Measurements from ENCODE around the gene MCIDAS.

DNA sequence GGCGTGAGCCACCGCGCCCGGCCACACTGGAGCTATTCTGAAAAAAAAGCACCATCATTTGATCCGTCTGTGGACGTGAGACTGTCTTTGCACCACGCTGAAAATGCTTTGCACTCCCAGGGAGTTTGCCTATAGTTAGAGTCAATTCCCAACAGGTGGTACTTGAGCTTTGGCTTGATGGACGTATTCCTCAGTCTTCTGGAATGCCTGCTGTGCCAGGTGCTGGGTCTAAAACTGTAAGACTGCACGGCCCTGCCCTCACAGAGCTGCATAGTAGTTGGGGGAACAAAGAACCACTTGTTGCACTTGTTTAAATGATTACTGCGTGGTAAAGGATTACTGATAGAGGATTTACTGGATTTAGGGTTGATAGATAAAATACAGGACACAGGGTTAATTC lies 9.7 kb upstream of the MCIDAS start:
- TF ChIP-seq, protein P1, sequence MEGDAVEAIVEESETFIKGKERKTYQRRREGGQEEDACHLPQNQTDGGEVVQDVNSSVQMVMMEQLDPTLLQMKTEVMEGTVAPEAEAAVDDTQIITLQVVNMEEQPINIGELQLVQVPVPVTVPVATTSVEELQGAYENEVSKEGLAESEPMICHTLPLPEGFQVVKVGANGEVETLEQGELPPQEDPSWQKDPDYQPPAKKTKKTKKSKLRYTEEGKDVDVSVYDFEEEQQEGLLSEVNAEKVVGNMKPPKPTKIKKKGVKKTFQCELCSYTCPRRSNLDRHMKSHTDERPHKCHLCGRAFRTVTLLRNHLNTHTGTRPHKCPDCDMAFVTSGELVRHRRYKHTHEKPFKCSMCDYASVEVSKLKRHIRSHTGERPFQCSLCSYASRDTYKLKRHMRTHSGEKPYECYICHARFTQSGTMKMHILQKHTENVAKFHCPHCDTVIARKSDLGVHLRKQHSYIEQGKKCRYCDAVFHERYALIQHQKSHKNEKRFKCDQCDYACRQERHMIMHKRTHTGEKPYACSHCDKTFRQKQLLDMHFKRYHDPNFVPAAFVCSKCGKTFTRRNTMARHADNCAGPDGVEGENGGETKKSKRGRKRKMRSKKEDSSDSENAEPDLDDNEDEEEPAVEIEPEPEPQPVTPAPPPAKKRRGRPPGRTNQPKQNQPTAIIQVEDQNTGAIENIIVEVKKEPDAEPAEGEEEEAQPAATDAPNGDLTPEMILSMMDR (IDR thresholded peaks at IDR 0.05) = no peak
- TF ChIP-seq POLR2A (IDR thresholded peaks at IDR 0.05) = no peak

Data from breast epithelium (tissue), 3 donors.